ENCODE results near the gene PMEL.

DNA sequence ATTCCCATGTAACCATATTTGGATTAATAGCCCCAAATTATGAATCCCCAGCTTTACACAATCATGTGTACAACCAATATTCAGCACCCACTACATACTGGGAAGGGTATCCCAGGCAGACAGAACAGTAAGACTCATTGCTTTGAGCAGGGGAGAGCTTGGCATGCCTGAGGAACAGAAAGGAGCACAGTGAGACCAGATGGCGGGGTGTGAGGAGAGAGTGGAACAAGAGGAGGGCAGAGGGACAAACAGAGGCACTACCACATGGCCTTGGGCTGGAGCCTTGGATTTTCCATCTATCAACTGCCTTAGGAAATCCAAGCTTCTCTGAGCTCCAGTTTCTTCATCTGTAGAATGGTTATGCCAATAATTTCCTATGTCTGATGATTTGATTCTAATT lies 31.1 kb downstream of the PMEL start:
- TF ChIP-seq, protein P1, sequence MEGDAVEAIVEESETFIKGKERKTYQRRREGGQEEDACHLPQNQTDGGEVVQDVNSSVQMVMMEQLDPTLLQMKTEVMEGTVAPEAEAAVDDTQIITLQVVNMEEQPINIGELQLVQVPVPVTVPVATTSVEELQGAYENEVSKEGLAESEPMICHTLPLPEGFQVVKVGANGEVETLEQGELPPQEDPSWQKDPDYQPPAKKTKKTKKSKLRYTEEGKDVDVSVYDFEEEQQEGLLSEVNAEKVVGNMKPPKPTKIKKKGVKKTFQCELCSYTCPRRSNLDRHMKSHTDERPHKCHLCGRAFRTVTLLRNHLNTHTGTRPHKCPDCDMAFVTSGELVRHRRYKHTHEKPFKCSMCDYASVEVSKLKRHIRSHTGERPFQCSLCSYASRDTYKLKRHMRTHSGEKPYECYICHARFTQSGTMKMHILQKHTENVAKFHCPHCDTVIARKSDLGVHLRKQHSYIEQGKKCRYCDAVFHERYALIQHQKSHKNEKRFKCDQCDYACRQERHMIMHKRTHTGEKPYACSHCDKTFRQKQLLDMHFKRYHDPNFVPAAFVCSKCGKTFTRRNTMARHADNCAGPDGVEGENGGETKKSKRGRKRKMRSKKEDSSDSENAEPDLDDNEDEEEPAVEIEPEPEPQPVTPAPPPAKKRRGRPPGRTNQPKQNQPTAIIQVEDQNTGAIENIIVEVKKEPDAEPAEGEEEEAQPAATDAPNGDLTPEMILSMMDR (conservative IDR thresholded peaks at IDR 0.05; ENCODE audit: low read length), result no peak
- TF ChIP-seq EZH2phosphoT487 (IDR thresholded peaks at IDR 0.05; ENCODE audit: borderline replicate concordance, low read depth, low read length), result no peak
